ENCODE data around the gene RAD51D. TPM values are rescaled to one million over a fixed set of nuclear protein-coding genes. Genes with fewer than 3 reads are reported as not detected.

Gene RAD51D
- total RNA-seq, 2 experiments from 2014 or later = 6.2 to 8.6 TPM

DNA sequence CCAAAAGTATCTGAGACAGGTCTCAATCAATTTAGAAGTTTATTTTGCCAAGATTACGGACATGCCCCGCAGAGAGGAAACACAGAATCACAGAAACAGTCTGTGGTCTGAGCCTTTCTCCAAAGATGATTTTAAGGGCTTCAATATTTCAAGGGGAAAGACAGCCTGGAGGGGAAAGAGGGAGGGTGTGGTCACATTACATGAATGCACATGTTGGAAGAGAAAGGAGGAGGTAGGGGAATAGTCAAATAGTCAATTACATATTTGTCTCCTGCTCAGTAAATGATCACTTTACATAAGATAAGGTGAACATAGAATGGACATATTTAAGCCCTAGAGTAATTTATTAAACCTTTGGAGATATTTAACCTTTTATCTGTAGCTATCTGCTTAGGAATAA, 40.3 kb upstream of the RAD51D start:
- peaks cover 56% of the 10 kb centered on the region for H3K4me1 Mint-ChIP-seq (ENCODE audit: low read depth)
- intact Hi-C loops (cut with DNase I, micrococcal nuclease) = loop anchor here (5.0 to 10.0 kb wide), 2 partner anchors 645 to 647 kb away; partner anchors contain the start of gene TAF15 (in 2 of the 2)
- TF ChIP-seq, protein P1, sequence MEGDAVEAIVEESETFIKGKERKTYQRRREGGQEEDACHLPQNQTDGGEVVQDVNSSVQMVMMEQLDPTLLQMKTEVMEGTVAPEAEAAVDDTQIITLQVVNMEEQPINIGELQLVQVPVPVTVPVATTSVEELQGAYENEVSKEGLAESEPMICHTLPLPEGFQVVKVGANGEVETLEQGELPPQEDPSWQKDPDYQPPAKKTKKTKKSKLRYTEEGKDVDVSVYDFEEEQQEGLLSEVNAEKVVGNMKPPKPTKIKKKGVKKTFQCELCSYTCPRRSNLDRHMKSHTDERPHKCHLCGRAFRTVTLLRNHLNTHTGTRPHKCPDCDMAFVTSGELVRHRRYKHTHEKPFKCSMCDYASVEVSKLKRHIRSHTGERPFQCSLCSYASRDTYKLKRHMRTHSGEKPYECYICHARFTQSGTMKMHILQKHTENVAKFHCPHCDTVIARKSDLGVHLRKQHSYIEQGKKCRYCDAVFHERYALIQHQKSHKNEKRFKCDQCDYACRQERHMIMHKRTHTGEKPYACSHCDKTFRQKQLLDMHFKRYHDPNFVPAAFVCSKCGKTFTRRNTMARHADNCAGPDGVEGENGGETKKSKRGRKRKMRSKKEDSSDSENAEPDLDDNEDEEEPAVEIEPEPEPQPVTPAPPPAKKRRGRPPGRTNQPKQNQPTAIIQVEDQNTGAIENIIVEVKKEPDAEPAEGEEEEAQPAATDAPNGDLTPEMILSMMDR (IDR thresholded peaks at IDR 0.05) = no peak
- H3K27me3 ChIP-seq (ENCODE audit: control insufficient read depth in 1 of 2, insufficient read depth in 2 of 2, low read length in 2 of 2) = no peaks in the 10 kb centered on the region
- no peak for DNase-seq
- H3K4me3 ChIP-seq (ENCODE audit: low read length) = no peak overlapping the region
- H3K36me3 ChIP-seq (ENCODE audit: insufficient read depth, low read length) = no peaks in the 10 kb centered on the region
- peak overlapping the region; percentile 17 for H3K4me3 Mint-ChIP-seq
- no peaks in the 10 kb centered on the region for H3K27me3 Mint-ChIP-seq
- CTCF ChIA-PET = interaction anchor here (0.8 to 1.5 kb wide), 4 partner anchors 11 to 380 kb away, joined by 3 to 5 read pairs (median 4); no protein-coding TSS in a partner anchor
- H3K9me3 Mint-ChIP-seq = no peaks in the 10 kb centered on the region
- peaks cover 47% of the 10 kb centered on the region for H3K4me1 ChIP-seq (ENCODE audit: insufficient read depth, low read length)
- POLR2A ChIA-PET = interaction anchor here (1.2 to 4.4 kb wide), 12 partner anchors 19 to 418 kb away, joined by 3 to 48 read pairs (median 10); partner anchors contain the start of genes NLE1, PEX12, SLFN12L and SLFN5
- peak overlapping the region in 1 of 2 donors; percentile 62 for H3K27ac ChIP-seq (ENCODE audit: low read depth in 1 of 2, low read length in 2 of 2)
- H3K9me3 ChIP-seq (ENCODE audit: control insufficient read depth in 1 of 2, insufficient read depth in 1 of 2, low read length in 2 of 2) = no peaks in the 10 kb centered on the region
- no peak for ATAC-seq (ENCODE audit: poor library complexity)
- H3K36me3 Mint-ChIP-seq (ENCODE audit: low read depth) = no peaks in the 10 kb centered on the region
- H3K27ac Mint-ChIP-seq = peak overlapping the region; percentile 89

DNA sequence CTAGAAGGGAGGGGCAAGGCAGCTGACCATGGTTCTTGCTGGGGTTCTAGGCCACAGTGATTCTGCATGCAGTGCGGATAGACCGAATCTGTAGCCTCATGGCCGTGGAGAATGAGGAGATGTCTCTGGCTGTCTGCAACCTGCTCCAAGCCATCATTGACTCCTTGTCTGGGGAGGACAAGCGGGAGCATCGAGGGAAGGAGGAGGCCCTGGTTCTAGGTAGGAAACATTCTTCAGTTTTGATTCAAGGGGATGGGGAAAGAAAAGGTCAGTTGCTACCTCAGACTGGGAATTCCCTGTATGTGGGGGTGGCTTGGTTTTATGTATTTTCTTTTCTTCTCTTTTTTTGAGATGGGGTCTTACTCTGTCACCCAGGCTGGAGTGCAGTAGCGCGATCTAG, 35.6 kb upstream of the RAD51D start:
- no peak for ATAC-seq (ENCODE audit: poor library complexity)
- no peaks in the 10 kb centered on the region for H3K9me3 Mint-ChIP-seq

DNA sequence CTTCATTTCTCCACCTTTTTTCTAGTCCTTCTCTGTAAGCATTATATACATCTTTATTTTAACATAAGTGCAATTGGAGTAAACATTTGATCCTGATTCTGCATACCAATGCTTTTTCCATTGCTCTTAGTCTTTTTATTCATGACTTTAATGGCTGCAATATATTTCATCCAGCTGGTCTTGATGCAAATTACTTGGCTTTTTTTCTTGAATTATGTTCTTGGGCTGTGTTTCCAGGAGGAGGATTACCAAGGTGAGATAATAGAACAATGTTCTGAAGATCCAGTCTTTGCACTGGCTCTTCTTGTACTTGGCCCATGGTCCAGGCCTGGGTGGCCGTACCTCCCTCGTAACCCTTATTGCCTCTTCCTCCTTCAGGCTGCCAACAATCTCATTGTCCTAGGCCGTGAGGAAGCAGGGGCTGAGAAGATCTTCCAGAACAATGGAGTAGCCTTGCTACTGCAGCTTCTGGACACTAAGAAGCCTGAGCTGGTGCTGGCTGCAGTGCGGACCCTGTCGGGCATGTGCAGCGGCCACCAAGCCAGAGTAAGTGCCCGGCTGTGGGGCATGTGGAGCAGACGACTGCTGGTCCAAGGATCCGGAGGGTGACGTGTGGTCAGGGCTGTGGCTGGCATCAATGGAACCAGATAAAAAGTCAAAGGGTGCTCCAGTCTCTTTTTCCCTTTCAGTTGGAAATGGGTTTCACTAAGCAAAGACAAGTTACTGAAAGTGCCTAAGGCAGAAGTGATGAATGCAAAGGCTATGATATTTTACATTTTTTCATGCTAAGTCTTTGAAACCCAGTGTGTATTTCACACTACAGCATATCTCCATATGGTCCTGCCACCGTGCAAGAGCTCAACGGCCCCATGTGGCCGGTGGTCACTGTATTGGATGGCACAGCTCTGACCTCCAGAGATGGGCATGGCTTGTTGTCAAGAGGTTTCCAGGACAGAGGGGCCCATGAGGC, 34.8 kb upstream of the RAD51D start:
- TF ChIP-seq, protein P1 (IDR thresholded peaks at IDR 0.05) = no peak

More for the DNA sequence above, 35.6 kb upstream of the RAD51D start:
- H3K4me3 ChIP-seq (ENCODE audit: low read length) = no peak overlapping the region
- POLR2A ChIA-PET = no interaction called here
- intact Hi-C loops (cut with DNase I, micrococcal nuclease) = no loop called here
- CTCF ChIA-PET = no interaction called here
- Mint-ChIP-seq H3K4me3 (no peak overlapping the region), H3K27me3 (no peaks in the 10 kb centered on the region), H3K36me3 (ENCODE audit: low read depth) (no peaks in the 10 kb centered on the region), H3K4me1 (ENCODE audit: low read depth) (peaks cover 21% of the 10 kb centered on the region), H3K27ac (no peak overlapping the region)
- H3K4me1 ChIP-seq (ENCODE audit: insufficient read depth, low read length) = peaks cover 18% of the 10 kb centered on the region
- no peak for DNase-seq
- H3K27ac ChIP-seq (ENCODE audit: low read depth in 1 of 2, low read length in 2 of 2) = no peak overlapping the region
- H3K9me3 ChIP-seq (ENCODE audit: control insufficient read depth in 1 of 2, insufficient read depth in 1 of 2, low read length in 2 of 2) = no peaks in the 10 kb centered on the region
- TF ChIP-seq, protein P1 (IDR thresholded peaks at IDR 0.05) = no peak
- H3K27me3 ChIP-seq (ENCODE audit: control insufficient read depth in 1 of 2, insufficient read depth in 2 of 2, low read length in 2 of 2) = no peaks in the 10 kb centered on the region
- no peaks in the 10 kb centered on the region for H3K36me3 ChIP-seq (ENCODE audit: insufficient read depth, low read length)

More for the DNA sequence above, 34.8 kb upstream of the RAD51D start:
- H3K27ac ChIP-seq (ENCODE audit: low read depth in 1 of 2, low read length in 2 of 2) = no peak overlapping the region
- H3K9me3 Mint-ChIP-seq = no peaks in the 10 kb centered on the region
- peaks cover 13% of the 10 kb centered on the region for H3K4me1 Mint-ChIP-seq (ENCODE audit: low read depth)
- no peaks in the 10 kb centered on the region for H3K9me3 ChIP-seq (ENCODE audit: control insufficient read depth in 1 of 2, insufficient read depth in 1 of 2, low read length in 2 of 2)
- H3K36me3 Mint-ChIP-seq (ENCODE audit: low read depth) = no peaks in the 10 kb centered on the region
- no peak overlapping the region for H3K4me3 Mint-ChIP-seq
- ChIA-PET POLR2A (no interaction called here), CTCF (no interaction called here)
- intact Hi-C loops (cut with DNase I, micrococcal nuclease) = no loop called here
- ATAC-seq (ENCODE audit: poor library complexity) = no peak
- peaks cover 11% of the 10 kb centered on the region for H3K4me1 ChIP-seq (ENCODE audit: insufficient read depth, low read length)
- no peak overlapping the region for H3K27ac Mint-ChIP-seq
- no peaks in the 10 kb centered on the region for H3K36me3 ChIP-seq (ENCODE audit: insufficient read depth, low read length)
- no peaks in the 10 kb centered on the region for H3K27me3 ChIP-seq (ENCODE audit: control insufficient read depth in 1 of 2, insufficient read depth in 2 of 2, low read length in 2 of 2)
- no peaks in the 10 kb centered on the region for H3K27me3 Mint-ChIP-seq
- no peak overlapping the region for H3K4me3 ChIP-seq (ENCODE audit: low read length)
- DNase-seq = no peak

All from CD4-positive, alpha-beta T cell (primary cell).